Neural progenitor cell (in vitro differentiated cells): ENCODE data around the gene BRCA1. TPM values are rescaled to one million over a fixed set of nuclear protein-coding genes. Genes with fewer than 3 reads are reported as not detected.

Source experiments
- DNase-seq: peaks from one replicate; pipeline ENCODE4 v3.0.0-alpha.2; 2016; ENCODE audit warnings: low spot score
- H2AFZ ChIP-seq: fragments of 200-600 bp; sonication (generic); replicated peaks from 2 replicates; pipeline ENCODE4 v1.6.1; 2016; ENCODE audit warnings: antibody characterized with exemption
- H3F3A ChIP-seq: fragments of 200-600 bp; sonication (generic); 2 replicates; pipeline ENCODE4 v1.6.1; 2016; ENCODE audit warnings: antibody characterized with exemption, low read depth
- H3K27ac ChIP-seq: fragments of 200-600 bp; sonication (generic); 2 replicates; pipeline ENCODE4 v1.5.1; 2016; ENCODE audit warnings: mild to moderate bottlenecking
- H3K27me3 ChIP-seq: fragments of 200-600 bp; sonication (generic); 2 replicates; pipeline ENCODE4 v1.6.1; 2016; ENCODE audit warnings: mild to moderate bottlenecking, moderate library complexity
- H3K36me3 ChIP-seq: fragments of 200-600 bp; sonication (generic); 2 replicates; pipeline ENCODE4 v1.5.1; 2016
- H3K4me1 ChIP-seq: fragments of 200-600 bp; sonication (generic); 2 replicates; pipeline ENCODE4 v1.6.1; 2016; ENCODE audit warnings: mixed run types
- H3K4me2 ChIP-seq: fragments of 200-600 bp; sonication (generic); 2 replicates; pipeline ENCODE4 v1.6.1; 2016
- H3K4me3 ChIP-seq: fragments of 200-600 bp; sonication (generic); 2 replicates; pipeline ENCODE4 v1.5.1; 2016
- H3K79me2 ChIP-seq: fragments of 200-600 bp; sonication (generic); 2 replicates; pipeline ENCODE4 v1.6.1; 2016; ENCODE audit warnings: low read depth
- H3K9ac ChIP-seq: fragments of 200-600 bp; sonication (generic); 2 replicates; pipeline ENCODE4 v1.6.1; 2016
- H3K9me3 ChIP-seq: fragments of 200-600 bp; sonication (generic); 2 replicates; pipeline ENCODE4 v1.5.1; 2016; ENCODE audit warnings: low read depth
- H4K20me1 ChIP-seq: fragments of 200-600 bp; sonication (generic); 2 replicates; pipeline ENCODE4 v1.6.1; 2016; ENCODE audit warnings: low read depth
- H3K27ac Mint-ChIP-seq: 3 replicates; pipeline ENCODE4 v1.8.0; 2021; ENCODE audit warnings: mixed read lengths
- H3K27me3 Mint-ChIP-seq: 2 replicates; pipeline ENCODE4 v1.8.0; 2022; ENCODE audit warnings: low read depth, mild to moderate bottlenecking, inconsistent platforms, moderate library complexity, mixed read lengths; ENCODE audit not compliant: insufficient read depth
- H3K36me3 Mint-ChIP-seq: 3 replicates; pipeline ENCODE4 v1.8.0; 2021; ENCODE audit warnings: mixed read lengths
- H3K4me1 Mint-ChIP-seq: 3 replicates; pipeline ENCODE4 v1.8.0; 2021; ENCODE audit warnings: mixed read lengths
- H3K4me3 Mint-ChIP-seq: 3 replicates; pipeline ENCODE4 v1.8.0; 2021; ENCODE audit warnings: mild to moderate bottlenecking, moderate library complexity, mixed read lengths
- H3K9me3 Mint-ChIP-seq: 3 replicates; pipeline ENCODE4 v1.8.0; 2020; ENCODE audit warnings: mixed read lengths
- CTCF ChIP-seq: fragments of 200-600 bp; sonication (generic); IDR thresholded peaks from 2 replicates; pipeline ENCODE4 v1.5.1; 2017; ENCODE audit warnings: antibody characterized with exemption, mild to moderate bottlenecking
- EZH2 ChIP-seq: fragments of 200-600 bp; sonication (generic); IDR thresholded peaks from 2 replicates; pipeline ENCODE4 v1.6.1; 2017; ENCODE audit warnings: antibody characterized with exemption, mild to moderate bottlenecking, moderate library complexity
- EZH2phosphoT487 ChIP-seq: fragments of 200-600 bp; sonication (generic); IDR thresholded peaks from 2 replicates; pipeline ENCODE4 v1.6.1; 2017; ENCODE audit warnings: antibody characterized with exemption
- total RNA-seq: library from RNA; depleted of rRNA; stranded (reverse); fragments of >200 nt; gene quantifications from 2 replicates; pipeline ENCODE4 v1.2.3, GENCODE V29; 2015; ENCODE audit warnings: low replicate concordance

BRCA1 gene
- total RNA-seq, 1 donor from 2014 or later = 77.3 TPM

- Mint-ChIP-seq H3K4me1 (peaks cover 61% of the 10 kb centered on the region), H3K4me3 (peak overlapping the region; percentile 95), H3K9me3 (peaks cover 1% of the 10 kb centered on the region), H3K27me3 (peaks cover 6% of the 10 kb centered on the region), H3K27ac (peak overlapping the region; percentile 59), H3K36me3 (peaks cover 10% of the 10 kb centered on the region)
- Histone ChIP-seq H3K27me3 (no peaks in the 10 kb centered on the region), H2AFZ (no peak overlapping the region), H3K4me2 (peak overlapping the region; percentile 42), H3K27ac (no peak overlapping the region), H4K20me1 (peaks cover 28% of the 10 kb centered on the region), H3K9me3 (no peaks in the 10 kb centered on the region), H3K9ac (no peak overlapping the region), H3K36me3 (no peaks in the 10 kb centered on the region), H3K79me2 (peaks cover 41% of the 10 kb centered on the region), H3F3A (peaks cover 29% of the 10 kb centered on the region), H3K4me1 (peaks cover 7% of the 10 kb centered on the region), H3K4me3 (no peak overlapping the region)
- DNase-seq = no peak
- no peak for TF ChIP-seq CTCF
- TF ChIP-seq EZH2phosphoT487 = no peak
- TF ChIP-seq EZH2 = no peak
Measured at GRCh38 chr17:43019418-43019817, 105.7 kb downstream of the BRCA1 start.

GRCh38 chr17:43018932-43019331 lies 106.2 kb downstream of the BRCA1 start:
- no peak for DNase-seq
- no peak overlapping the region for H3K4me3 ChIP-seq
- Mint-ChIP-seq H3K4me3 (peak overlapping the region; percentile 37), H3K27me3 (peaks cover 3% of the 10 kb centered on the region), H3K36me3 (peaks cover 10% of the 10 kb centered on the region), H3K9me3 (no peaks in the 10 kb centered on the region), H3K27ac (no peak overlapping the region), H3K4me1 (peaks cover 62% of the 10 kb centered on the region)
- TF ChIP-seq EZH2 = no peak
- no peak for TF ChIP-seq CTCF
- TF ChIP-seq EZH2phosphoT487 = no peak
- peaks cover 25% of the 10 kb centered on the region for H3F3A ChIP-seq
- peaks cover 7% of the 10 kb centered on the region for H3K4me1 ChIP-seq
- H3K9me3 ChIP-seq = no peaks in the 10 kb centered on the region
- H3K36me3 ChIP-seq = no peaks in the 10 kb centered on the region
- no peak overlapping the region for H3K27ac ChIP-seq
- no peak overlapping the region for H3K9ac ChIP-seq
- H3K27me3 ChIP-seq = no peaks in the 10 kb centered on the region
- no peak overlapping the region for H2AFZ ChIP-seq
- peaks cover 41% of the 10 kb centered on the region for H3K79me2 ChIP-seq
- H3K4me2 ChIP-seq = no peak overlapping the region
- peaks cover 28% of the 10 kb centered on the region for H4K20me1 ChIP-seq

GRCh38 chr17:43018008-43018853 lies 106.9 kb downstream of the BRCA1 start:
- Histone ChIP-seq H3K4me1 (peaks cover 7% of the 10 kb centered on the region), H3K4me2 (no peak overlapping the region), H4K20me1 (peaks cover 28% of the 10 kb centered on the region), H3F3A (peaks cover 19% of the 10 kb centered on the region), H3K9ac (no peak overlapping the region), H3K27me3 (no peaks in the 10 kb centered on the region), H3K36me3 (no peaks in the 10 kb centered on the region), H3K27ac (no peak overlapping the region), H2AFZ (no peak overlapping the region), H3K4me3 (no peak overlapping the region), H3K79me2 (peaks cover 41% of the 10 kb centered on the region), H3K9me3 (no peaks in the 10 kb centered on the region)
- peak overlapping the region; percentile 93 for H3K27ac Mint-ChIP-seq
- peaks cover 62% of the 10 kb centered on the region for H3K4me1 Mint-ChIP-seq
- DNase-seq = peak; percentile 77
- no peaks in the 10 kb centered on the region for H3K9me3 Mint-ChIP-seq
- peak overlapping the region; percentile 37 for H3K4me3 Mint-ChIP-seq
- TF ChIP-seq EZH2 = no peak
- no peak for TF ChIP-seq EZH2phosphoT487
- no peak for TF ChIP-seq CTCF
- peaks cover 10% of the 10 kb centered on the region for H3K36me3 Mint-ChIP-seq
- H3K27me3 Mint-ChIP-seq = peaks cover 3% of the 10 kb centered on the region
